ENCODE measurements around the gene SND1. TPM values are rescaled to one million over a fixed set of nuclear protein-coding genes. Genes with fewer than 3 reads are reported as not detected.

Gene SND1
- total and polyA plus RNA-seq, 10 of the 15 experiments (the other 5 are each of a cell fraction or from before 2014, with no cell fraction given), result 52.4 to 270 (median 146) TPM

GRCh38 chr7:127953423-127954356 lies 301.7 kb downstream of the SND1 start (continued):
- TF ChIP-seq, protein P1, sequence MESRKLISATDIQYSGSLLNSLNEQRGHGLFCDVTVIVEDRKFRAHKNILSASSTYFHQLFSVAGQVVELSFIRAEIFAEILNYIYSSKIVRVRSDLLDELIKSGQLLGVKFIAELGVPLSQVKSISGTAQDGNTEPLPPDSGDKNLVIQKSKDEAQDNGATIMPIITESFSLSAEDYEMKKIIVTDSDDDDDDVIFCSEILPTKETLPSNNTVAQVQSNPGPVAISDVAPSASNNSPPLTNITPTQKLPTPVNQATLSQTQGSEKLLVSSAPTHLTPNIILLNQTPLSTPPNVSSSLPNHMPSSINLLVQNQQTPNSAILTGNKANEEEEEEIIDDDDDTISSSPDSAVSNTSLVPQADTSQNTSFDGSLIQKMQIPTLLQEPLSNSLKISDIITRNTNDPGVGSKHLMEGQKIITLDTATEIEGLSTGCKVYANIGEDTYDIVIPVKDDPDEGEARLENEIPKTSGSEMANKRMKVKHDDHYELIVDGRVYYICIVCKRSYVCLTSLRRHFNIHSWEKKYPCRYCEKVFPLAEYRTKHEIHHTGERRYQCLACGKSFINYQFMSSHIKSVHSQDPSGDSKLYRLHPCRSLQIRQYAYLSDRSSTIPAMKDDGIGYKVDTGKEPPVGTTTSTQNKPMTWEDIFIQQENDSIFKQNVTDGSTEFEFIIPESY (IDR thresholded peaks at IDR 0.05), result no peak
- TF ChIP-seq MYC (IDR thresholded peaks at IDR 0.05; ENCODE audit: insufficient read depth, insufficient read length, insufficient replicate concordance, low read length, severe bottlenecking), result no peak

DNA sequence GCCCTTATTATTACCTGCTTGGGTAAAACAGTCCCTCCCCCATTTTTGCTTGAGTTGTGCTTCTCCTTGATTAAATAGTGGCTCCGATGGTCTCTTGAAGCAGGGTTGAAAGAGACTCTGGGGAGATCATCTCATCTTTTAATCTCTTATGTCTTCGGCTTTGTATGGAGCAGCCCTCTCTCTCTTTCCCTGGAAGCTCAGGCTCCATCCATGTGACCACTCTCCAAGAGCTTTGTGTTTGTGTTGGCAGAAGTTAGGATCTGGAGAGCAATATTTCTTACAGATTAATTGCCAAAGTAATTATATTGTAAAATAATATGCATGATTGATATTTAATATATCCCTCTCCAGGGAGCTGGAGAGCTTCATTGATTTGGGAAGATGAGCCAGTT lies 302.4 kb downstream of the SND1 start:
- ChIA-PET POLR2A (no interaction called here), SMC1A (ENCODE audit: uncharacterized antibody, unreplicated experiment) (no interaction called here), RAD21 (ENCODE audit: unreplicated experiment) (no interaction called here), CTCF (interaction anchor here (0.9 kb wide), 1 partner anchor 10 kb away, joined by 3 read pairs; no protein-coding TSS in a partner anchor)
- H3K4me1 ChIP-seq (ENCODE audit: control insufficient read depth, insufficient read depth, low read length), result peaks cover 6% of the 10 kb centered on the region
- FAIRE-seq, result no peak
- no peaks in the 10 kb centered on the region for H3K9me3 ChIP-seq (replicated peaks; ENCODE audit: control insufficient read depth, insufficient read depth, low read length)
- TF ChIP-seq NFXL1 (IDR thresholded peaks at IDR 0.05; ENCODE audit: borderline replicate concordance), result no peak
- no peak for TF ChIP-seq EGR1 (IDR thresholded peaks at IDR 0.05; ENCODE audit: borderline replicate concordance in 1 of 2, low read depth in 2 of 2, low read length in 2 of 2)
- no peak for TF ChIP-seq ZBED1 (IDR thresholded peaks at IDR 0.05; ENCODE audit: borderline replicate concordance)
- no peak for TF ChIP-seq IKZF2 (IDR thresholded peaks at IDR 0.05)
- no peak for TF ChIP-seq TCF3 (IDR thresholded peaks at IDR 0.05; ENCODE audit: borderline replicate concordance, insufficient read depth, low read depth, low read length)
- TF ChIP-seq FOS (IDR thresholded peaks at IDR 0.05; ENCODE audit: borderline replicate concordance, extremely low read depth, insufficient read length), result no peak
- TF ChIP-seq GABPA (IDR thresholded peaks at IDR 0.05; ENCODE audit: low read depth), result no peak
- no peak for TF ChIP-seq MTA2 (IDR thresholded peaks at IDR 0.05; ENCODE audit: low read depth)
- no peak for TF ChIP-seq NBN (IDR thresholded peaks at IDR 0.05)
- no peak for TF ChIP-seq SREBF2 (IDR thresholded peaks at IDR 0.05; ENCODE audit: low read length)
- TF ChIP-seq SREBF1 (IDR thresholded peaks at IDR 0.05; ENCODE audit: low read length), result no peak
- no peak for TF ChIP-seq JUNB (IDR thresholded peaks at IDR 0.05)
- no peak for TF ChIP-seq NR2F1 (conservative IDR thresholded peaks at IDR 0.05)
- H3K4me2 ChIP-seq (ENCODE audit: control insufficient read depth, insufficient read depth), result no peak overlapping the region
- no peak overlapping the region for H3K4me3 ChIP-seq
- no peak overlapping the region for H2AFZ ChIP-seq (ENCODE audit: control insufficient read depth, low read depth, low read length)
- H3K27ac ChIP-seq (ENCODE audit: control insufficient read depth, insufficient read depth), result no peak overlapping the region
- H4K20me1 ChIP-seq (ENCODE audit: control insufficient read depth, insufficient read depth), result no peaks in the 10 kb centered on the region
- H3K79me2 ChIP-seq (ENCODE audit: control insufficient read depth, insufficient read depth, low read length), result no peaks in the 10 kb centered on the region; the same call in none of the 2 replicates
- intact Hi-C loops (cut with micrococcal nuclease; ENCODE audit: unreplicated experiment), result no loop called here
- no peaks in the 10 kb centered on the region for H3K27me3 ChIP-seq (replicated peaks in 1 of 2; ENCODE audit: control insufficient read depth in 2 of 2, insufficient read depth in 2 of 2, low read length in 1 of 2)
- H3K36me3 ChIP-seq (ENCODE audit: control insufficient read depth in 2 of 2, insufficient read depth in 2 of 2, low read length in 1 of 2), result peaks cover 6 to 28% of the 10 kb centered on the region in 2 experiments
- H3K9ac ChIP-seq (ENCODE audit: control insufficient read depth, insufficient read depth, low read length), result no peak overlapping the region
- no peak for ATAC-seq
- WGBS (ENCODE audit: insufficient coverage, insufficient replicate concordance, low lambda C conversion rate, missing lambda C conversion rate), result 96% methylated on average over 2 of the region's 2 CpGs
- BruUV-seq (replicated peaks), result no TSS peak
- no peak for DNase-seq (ENCODE audit: low read depth, low spot score)
- in situ Hi-C loops (cut with MboI), result no loop called here

Data from GM12878 (cell line).